ENCODE results near the gene METTL27. TPM values are rescaled to one million over a fixed set of nuclear protein-coding genes. Genes with fewer than 3 reads are reported as not detected.

Gene METTL27
- total RNA-seq, 4 donors from 2014 or later = 2.1 to 7.9 (median 2.4) TPM

GRCh38 chr7:73839743-73840714, 2.3 kb downstream of the METTL27 start:
- TF ChIP-seq, protein P1, sequence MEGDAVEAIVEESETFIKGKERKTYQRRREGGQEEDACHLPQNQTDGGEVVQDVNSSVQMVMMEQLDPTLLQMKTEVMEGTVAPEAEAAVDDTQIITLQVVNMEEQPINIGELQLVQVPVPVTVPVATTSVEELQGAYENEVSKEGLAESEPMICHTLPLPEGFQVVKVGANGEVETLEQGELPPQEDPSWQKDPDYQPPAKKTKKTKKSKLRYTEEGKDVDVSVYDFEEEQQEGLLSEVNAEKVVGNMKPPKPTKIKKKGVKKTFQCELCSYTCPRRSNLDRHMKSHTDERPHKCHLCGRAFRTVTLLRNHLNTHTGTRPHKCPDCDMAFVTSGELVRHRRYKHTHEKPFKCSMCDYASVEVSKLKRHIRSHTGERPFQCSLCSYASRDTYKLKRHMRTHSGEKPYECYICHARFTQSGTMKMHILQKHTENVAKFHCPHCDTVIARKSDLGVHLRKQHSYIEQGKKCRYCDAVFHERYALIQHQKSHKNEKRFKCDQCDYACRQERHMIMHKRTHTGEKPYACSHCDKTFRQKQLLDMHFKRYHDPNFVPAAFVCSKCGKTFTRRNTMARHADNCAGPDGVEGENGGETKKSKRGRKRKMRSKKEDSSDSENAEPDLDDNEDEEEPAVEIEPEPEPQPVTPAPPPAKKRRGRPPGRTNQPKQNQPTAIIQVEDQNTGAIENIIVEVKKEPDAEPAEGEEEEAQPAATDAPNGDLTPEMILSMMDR (IDR thresholded peaks at IDR 0.05; ENCODE audit: low read depth) = no peak

- TF ChIP-seq, protein P1 (IDR thresholded peaks at IDR 0.05; ENCODE audit: low read depth) = no peak
Measured at GRCh38 chr7:73839290-73839689, 3.0 kb downstream of the METTL27 start.

DNA sequence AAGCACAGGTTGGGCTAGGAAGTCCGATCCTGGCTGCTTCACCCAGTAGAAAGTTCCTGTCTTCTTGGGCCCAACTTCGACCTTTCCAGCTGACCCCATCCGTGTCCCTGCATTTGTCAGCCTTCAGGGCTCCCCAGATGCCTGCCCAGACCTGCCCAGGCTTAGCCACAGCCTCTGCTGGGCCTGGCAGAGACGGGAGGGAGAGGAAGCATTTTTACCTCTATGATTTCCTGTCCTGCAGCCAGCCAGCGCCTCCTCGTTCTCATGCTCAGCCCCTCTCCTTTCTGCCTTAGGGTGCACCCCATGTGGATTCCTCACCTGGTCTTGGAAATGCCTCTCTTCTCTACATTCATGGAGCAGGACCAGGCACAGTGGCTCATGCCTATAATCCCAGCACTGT, 3.7 kb downstream of the METTL27 start:
- TF ChIP-seq, protein P1 (IDR thresholded peaks at IDR 0.05; ENCODE audit: low read depth) = no peak

DNA sequence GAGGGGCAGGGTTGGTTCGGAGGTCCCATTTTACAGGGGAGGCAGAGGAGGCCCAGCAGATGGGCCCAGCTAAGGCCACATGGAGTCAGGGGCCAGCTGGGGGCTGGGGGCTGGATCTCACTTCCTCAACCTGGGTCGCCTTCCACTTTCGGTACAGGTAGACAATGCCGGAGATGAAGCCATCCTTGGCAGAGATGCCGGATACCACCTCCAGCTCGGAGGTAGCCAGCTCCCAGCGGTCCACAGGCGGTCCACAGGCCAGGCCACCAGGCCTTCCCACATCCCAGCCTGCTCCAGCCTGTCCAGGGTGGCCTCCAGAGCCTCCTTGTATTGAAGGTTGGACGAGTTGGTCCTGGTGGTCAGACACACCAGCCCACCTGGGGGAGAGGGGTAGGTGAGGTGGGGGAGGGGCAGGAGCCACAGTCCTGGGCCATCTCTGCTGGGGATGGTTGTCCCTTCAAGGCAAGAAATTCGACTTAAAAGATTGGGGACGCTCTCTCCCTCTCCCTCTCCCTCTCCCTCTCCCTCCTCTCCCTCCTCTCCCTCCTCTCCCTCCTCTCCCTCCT, 7.6 kb downstream of the METTL27 start:
- TF ChIP-seq, protein P1 (IDR thresholded peaks at IDR 0.05; ENCODE audit: low read depth) = no peak

- TF ChIP-seq, protein P1 (IDR thresholded peaks at IDR 0.05; ENCODE audit: low read depth) = no peak
Measured at GRCh38 chr7:73833251-73833919, 8.9 kb downstream of the METTL27 start.

GRCh38 chr7:73832806-73833205, 9.5 kb downstream of the METTL27 start:
- TF ChIP-seq, protein P1 (IDR thresholded peaks at IDR 0.05; ENCODE audit: low read depth) = no peak

Measured in subcutaneous adipose tissue (tissue), 4 donors.